ENCODE data around the gene M6PR. TPM values are rescaled to one million over a fixed set of nuclear protein-coding genes. Genes with fewer than 3 reads are reported as not detected.

Gene M6PR
- 241 and 256 TPM in 2 replicates for total RNA-seq (2022)
- Bru-seq, nascent RNA, result percentile 93 among the genes with signal in this experiment
- percentile 98 among the genes with signal in this experiment for BruChase-seq, experiment 1, labeled RNA remaining after a 6-hour chase
- percentile 96 among the genes with signal in this experiment for BruChase-seq, experiment 2, labeled RNA remaining after a 2-hour chase
- long read RNA-seq, transcript M6PR-201 (7 exons, 2,756 nt), result major isoform, 346 of 381 reads
- long read RNA-seq, partial matches to known transcripts, result 21 of 381 reads
- long read RNA-seq, other reads (novel, unspliced or antisense), result 11 of 381 reads

DNA sequence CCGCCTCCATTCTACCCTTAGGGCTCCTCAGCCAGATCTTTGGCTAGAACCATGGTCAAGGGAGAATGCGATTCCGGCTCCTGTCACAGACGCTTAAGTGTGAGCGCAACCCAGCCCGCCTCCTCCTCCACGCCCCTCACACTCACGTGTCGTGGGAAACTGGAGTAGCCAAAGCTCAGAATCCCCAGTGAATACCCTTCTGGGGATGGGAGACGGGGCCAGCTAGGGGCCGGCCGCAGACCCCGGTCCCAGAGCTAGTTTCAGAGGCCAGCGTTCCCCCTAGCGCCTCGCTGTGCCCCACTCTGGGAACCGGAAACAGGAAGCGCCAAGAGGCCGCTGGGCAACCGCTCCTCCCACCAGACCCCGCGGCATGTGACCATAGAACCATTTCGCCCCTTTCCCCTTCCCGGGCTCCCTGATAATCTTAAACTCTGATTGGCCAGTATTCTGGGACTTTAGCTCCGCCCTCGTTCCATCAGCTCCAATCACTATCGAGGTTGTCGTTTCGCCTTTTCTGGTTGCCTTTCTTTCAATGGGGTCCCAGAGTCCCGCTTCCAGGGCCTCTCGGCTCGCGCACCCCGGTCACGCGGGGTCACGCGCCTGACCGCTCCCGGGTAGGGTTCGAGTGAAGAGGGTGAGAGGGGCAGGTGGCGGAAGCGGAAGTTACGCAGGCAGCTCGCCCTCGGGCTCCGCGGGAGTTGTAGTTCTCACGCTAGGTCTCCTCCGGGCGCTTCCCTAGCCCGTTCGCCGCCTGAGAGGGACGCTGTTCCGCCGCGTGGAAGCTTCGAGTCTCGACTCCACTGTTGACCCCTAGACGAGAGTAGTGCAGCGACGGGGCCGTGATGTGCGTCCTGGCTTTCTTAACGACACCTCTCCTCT is at the start of gene M6PR:
TSS of gene M6PR (minus strand) at position 304 of the 879 bp plus-strand sequence. CDS start 3,241 bp downstream, outside the sequence.
- BruUV-seq (replicated peaks), result no TSS peak
- intact Hi-C loops (cut with micrococcal nuclease; ENCODE audit: unreplicated experiment), result loop anchor here (5.0 kb wide), 1 partner anchor 88 kb away; no protein-coding TSS in a partner anchor
- H3K27me3 Mint-ChIP-seq (ENCODE audit: unreplicated experiment), result no peaks in the 10 kb centered on the region
- CTCF ChIA-PET, result interaction anchor here (0.6 to 1.8 kb wide), 11 partner anchors 11 to 1308 kb away, joined by 3 to 7 read pairs (median 3); partner anchors contain the start of gene A2ML1
- H3K4me3 Mint-ChIP-seq (ENCODE audit: low read depth, unreplicated experiment), result peak within 1 kb of the TSS; percentile 87
- H3K4me1 Mint-ChIP-seq (ENCODE audit: low read depth, unreplicated experiment), result peaks cover 20% of the 10 kb centered on the region
- peaks cover 6% of the 10 kb centered on the region for H3K9me3 Mint-ChIP-seq (ENCODE audit: low read depth, unreplicated experiment)
- TF ChIP-seq, protein P1, sequence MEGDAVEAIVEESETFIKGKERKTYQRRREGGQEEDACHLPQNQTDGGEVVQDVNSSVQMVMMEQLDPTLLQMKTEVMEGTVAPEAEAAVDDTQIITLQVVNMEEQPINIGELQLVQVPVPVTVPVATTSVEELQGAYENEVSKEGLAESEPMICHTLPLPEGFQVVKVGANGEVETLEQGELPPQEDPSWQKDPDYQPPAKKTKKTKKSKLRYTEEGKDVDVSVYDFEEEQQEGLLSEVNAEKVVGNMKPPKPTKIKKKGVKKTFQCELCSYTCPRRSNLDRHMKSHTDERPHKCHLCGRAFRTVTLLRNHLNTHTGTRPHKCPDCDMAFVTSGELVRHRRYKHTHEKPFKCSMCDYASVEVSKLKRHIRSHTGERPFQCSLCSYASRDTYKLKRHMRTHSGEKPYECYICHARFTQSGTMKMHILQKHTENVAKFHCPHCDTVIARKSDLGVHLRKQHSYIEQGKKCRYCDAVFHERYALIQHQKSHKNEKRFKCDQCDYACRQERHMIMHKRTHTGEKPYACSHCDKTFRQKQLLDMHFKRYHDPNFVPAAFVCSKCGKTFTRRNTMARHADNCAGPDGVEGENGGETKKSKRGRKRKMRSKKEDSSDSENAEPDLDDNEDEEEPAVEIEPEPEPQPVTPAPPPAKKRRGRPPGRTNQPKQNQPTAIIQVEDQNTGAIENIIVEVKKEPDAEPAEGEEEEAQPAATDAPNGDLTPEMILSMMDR (IDR thresholded peaks at IDR 0.05; ENCODE audit: unreplicated experiment), result peak; percentile 11
- DNase-seq, result peak; percentile 93
- peaks cover 44% of the 10 kb centered on the region for H3K36me3 Mint-ChIP-seq (ENCODE audit: insufficient read depth, unreplicated experiment)
- peak within 1 kb of the TSS; percentile 87 for H3K27ac Mint-ChIP-seq (ENCODE audit: unreplicated experiment)

GRCh38 chr12:8996682-8997405 is 47.4 kb upstream of the M6PR start:
- Mint-ChIP-seq H3K27me3 (ENCODE audit: unreplicated experiment) (peaks cover 16% of the 10 kb centered on the region), H3K4me1 (ENCODE audit: low read depth, unreplicated experiment) (no peaks in the 10 kb centered on the region), H3K9me3 (ENCODE audit: low read depth, unreplicated experiment) (no peaks in the 10 kb centered on the region), H3K4me3 (ENCODE audit: low read depth, unreplicated experiment) (no peak overlapping the region), H3K27ac (ENCODE audit: unreplicated experiment) (no peak overlapping the region), H3K36me3 (ENCODE audit: insufficient read depth, unreplicated experiment) (no peaks in the 10 kb centered on the region)
- TF ChIP-seq, protein P1 (IDR thresholded peaks at IDR 0.05; ENCODE audit: unreplicated experiment), result no peak
- no TSS peak for BruUV-seq (replicated peaks)
- intact Hi-C loops (cut with micrococcal nuclease; ENCODE audit: unreplicated experiment), result no loop called here
- DNase-seq, result no peak
- CTCF ChIA-PET, result interaction anchor here (0.6 to 1.2 kb wide), 2 partner anchors 35 to 68 kb away, joined by 4 to 7 read pairs; no protein-coding TSS in a partner anchor

- Mint-ChIP-seq H3K36me3 (ENCODE audit: insufficient read depth, unreplicated experiment) (no peaks in the 10 kb centered on the region), H3K27me3 (ENCODE audit: unreplicated experiment) (peaks cover 16% of the 10 kb centered on the region), H3K4me1 (ENCODE audit: low read depth, unreplicated experiment) (no peaks in the 10 kb centered on the region), H3K9me3 (ENCODE audit: low read depth, unreplicated experiment) (no peaks in the 10 kb centered on the region), H3K4me3 (ENCODE audit: low read depth, unreplicated experiment) (no peak overlapping the region), H3K27ac (ENCODE audit: unreplicated experiment) (no peak overlapping the region)
- intact Hi-C loops (cut with micrococcal nuclease; ENCODE audit: unreplicated experiment), result no loop called here
- no TSS peak for BruUV-seq (replicated peaks)
- no peak for DNase-seq
- TF ChIP-seq, protein P1 (IDR thresholded peaks at IDR 0.05; ENCODE audit: unreplicated experiment), result no peak
- CTCF ChIA-PET, result no interaction called here
These were observed 45.8 kb upstream of the M6PR start for GRCh38 chr12:8995021-8995775.
